GM10266 (cell line): Measurements from ENCODE around the gene PALS1.

ENCODE experiments used
- DNase-seq: peaks from one replicate; pipeline ENCODE4 v3.0.0; 2012; ENCODE audit errors: extremely low spot score
- TF ChIP-seq, protein P1 (sequence below): IDR thresholded peaks from 2 replicates; pipeline ENCODE4 v1.5.1; 2012; ENCODE audit warnings: mild to moderate bottlenecking, low read depth; ENCODE audit not compliant: control insufficient read depth, insufficient read depth; ENCODE audit errors: missing control alignments

Gene PALS1

GRCh38 chr14:67221248-67221981, 19.8 kb upstream of the PALS1 start:
- TF ChIP-seq, protein P1, sequence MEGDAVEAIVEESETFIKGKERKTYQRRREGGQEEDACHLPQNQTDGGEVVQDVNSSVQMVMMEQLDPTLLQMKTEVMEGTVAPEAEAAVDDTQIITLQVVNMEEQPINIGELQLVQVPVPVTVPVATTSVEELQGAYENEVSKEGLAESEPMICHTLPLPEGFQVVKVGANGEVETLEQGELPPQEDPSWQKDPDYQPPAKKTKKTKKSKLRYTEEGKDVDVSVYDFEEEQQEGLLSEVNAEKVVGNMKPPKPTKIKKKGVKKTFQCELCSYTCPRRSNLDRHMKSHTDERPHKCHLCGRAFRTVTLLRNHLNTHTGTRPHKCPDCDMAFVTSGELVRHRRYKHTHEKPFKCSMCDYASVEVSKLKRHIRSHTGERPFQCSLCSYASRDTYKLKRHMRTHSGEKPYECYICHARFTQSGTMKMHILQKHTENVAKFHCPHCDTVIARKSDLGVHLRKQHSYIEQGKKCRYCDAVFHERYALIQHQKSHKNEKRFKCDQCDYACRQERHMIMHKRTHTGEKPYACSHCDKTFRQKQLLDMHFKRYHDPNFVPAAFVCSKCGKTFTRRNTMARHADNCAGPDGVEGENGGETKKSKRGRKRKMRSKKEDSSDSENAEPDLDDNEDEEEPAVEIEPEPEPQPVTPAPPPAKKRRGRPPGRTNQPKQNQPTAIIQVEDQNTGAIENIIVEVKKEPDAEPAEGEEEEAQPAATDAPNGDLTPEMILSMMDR = no peak
- DNase-seq = no peak

DNA sequence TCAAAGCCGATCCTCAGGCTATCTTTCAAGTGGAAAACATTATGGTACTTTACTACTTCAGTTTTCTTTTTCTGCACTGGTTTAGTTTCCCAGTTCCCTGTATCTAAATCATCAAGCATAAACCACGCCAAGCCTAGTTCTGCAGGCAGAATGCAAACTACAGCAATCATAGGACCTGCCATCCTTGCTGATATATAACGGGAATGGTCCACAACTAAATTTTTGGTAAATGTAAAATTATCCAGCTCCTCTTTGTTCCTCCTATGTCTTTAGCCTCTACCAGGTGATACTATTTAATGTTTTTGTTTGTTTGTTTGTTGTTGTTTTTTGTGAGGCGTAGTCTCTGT, 19.3 kb upstream of the PALS1 start:
- no peak for DNase-seq

GRCh38 chr14:67225523-67225922, 15.7 kb upstream of the PALS1 start:
- TF ChIP-seq, protein P1 = no peak
- DNase-seq = no peak

More for the DNA sequence above, 19.3 kb upstream of the PALS1 start:
- TF ChIP-seq, protein P1 = no peak

DNA sequence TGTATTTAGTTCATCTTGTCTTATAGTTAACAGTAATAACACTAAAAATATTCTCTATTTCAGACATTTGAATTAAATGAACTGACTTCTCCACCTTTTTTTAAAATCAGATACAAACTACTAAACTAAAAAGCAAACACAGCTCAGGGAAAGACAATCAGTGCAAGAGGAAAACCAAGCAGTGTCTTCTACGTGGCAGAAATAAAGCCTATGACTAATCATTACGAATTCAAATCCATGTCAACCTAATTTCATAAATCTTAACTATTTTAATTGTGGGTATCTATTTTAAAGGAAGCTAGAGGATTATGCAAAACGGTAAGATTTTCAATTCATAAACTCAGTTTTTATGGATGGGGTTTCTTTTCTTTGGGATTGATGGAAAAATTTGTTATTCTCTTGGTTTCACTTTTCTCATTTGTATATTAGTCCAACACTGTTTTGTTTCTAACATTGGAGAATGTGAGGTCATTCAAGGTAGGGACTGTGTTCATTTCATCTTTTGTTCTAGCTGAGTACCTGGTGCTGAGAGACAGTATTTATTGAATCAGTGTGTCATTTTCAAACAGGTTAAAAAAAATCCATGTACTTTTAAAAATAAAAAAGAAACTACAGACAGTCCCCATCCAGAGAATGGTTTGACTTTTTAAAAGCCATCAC, 12.8 kb upstream of the PALS1 start:
- no peak for DNase-seq
- TF ChIP-seq, protein P1 = no peak

DNA sequence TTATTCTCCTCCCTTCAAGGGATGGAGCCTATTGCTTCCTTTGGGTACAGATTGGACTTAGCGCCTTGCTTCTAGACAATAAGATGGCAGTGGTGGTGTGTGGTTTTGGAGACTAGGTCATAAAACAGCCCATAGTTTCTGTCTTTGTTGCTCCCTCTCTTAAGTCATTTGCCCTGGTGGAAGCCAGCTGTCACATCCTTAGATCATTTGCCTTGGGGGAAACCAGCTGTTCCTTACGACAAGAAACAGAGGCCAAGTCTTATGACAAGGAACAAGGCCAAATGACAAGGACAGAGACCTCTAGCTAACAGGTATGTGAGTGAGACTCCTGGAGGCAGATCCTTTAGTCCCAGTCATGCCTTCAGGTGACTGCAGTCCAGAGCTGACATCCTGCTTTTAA, 9.2 kb upstream of the PALS1 start:
- TF ChIP-seq, protein P1 = no peak
- no peak for DNase-seq

DNA sequence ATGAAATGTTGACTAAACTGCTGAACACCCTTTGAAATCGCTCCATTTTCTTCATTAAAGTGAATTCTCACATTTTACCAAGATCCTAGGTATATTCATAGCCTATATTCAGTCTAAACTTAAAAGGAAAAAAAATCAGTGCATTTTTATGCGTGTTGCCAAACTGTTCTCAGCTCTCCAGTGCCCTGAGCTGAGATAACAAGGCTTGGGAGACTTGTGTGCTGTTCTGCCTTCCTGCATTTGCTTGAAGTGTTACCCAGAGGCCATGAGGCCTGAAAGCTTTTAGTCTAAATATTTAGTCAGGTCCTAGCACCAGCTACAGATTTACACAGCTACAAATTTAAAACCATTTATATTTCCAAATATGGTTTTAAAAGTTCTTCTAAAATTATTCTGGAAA, 8.6 kb upstream of the PALS1 start:
- TF ChIP-seq, protein P1 = no peak
- no peak for DNase-seq

DNA sequence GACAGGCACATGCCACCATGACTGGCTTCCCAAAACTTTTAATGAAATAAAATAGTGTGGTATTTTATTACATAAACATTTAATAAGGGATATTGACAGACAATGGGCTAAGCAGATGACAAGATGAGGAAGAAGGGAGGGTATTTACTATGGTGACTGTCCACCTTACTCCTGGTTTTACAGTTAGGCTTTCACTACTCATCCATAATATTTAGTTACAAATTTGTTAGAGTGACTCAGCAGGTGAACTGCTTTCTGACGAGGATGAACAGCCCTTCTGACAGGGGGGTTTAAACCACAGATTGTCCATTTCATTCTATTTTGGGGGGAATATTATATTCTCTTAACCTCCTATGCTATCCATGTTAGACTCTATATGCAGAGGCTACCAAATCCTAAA, 3.6 kb upstream of the PALS1 start:
- DNase-seq = no peak
- TF ChIP-seq, protein P1 = no peak
